Activated CD8-positive, alpha-beta memory T cell treated with anti-CD3 and anti-CD28 coated beads, Interleukin-2, amount 50 U/mL, for 48 hours (primary cell): Measurements from ENCODE around the gene ARVCF.

Source experiments
- DNase-seq: peaks from one replicate; pipeline ENCODE4 v3.0.0-alpha.2; 2020

The ARVCF gene

DNA sequence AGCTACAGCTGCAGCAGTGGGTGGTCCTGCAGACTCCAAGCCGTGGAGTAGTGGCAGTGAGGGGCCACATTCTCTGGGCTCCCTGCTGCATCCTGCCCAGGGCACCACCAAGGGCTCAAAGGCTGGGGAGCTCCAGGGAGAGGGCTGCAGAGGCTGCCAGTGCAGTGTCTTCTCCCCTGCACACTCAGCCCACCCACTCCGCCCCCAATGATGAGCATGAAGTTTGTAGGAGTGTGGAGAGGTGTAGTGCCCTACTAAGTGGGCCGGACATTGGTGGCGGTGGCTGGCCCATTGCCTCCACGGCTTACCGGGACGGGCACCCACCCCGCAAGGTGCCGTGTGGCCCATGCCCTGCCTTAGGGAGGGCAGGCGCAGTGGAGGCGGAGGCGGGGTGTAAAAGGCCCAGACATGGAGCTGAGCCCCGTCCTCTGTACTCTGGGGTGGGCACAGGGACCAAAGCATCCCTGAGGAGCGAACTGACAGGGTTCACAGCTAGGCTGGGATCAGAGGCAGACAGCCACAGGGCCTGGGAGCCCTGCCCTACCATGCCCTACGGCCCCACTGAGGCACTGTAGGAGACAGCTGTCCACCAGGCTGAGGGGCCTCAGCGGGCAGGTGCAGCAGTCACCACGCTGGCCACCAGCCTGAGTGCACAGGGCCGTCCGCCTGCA is 18.9 kb downstream of the ARVCF start:
- DNase-seq = no peak

GRCh38 chr22:19996694-19997384 is 19.8 kb downstream of the ARVCF start:
- no peak for DNase-seq

DNA sequence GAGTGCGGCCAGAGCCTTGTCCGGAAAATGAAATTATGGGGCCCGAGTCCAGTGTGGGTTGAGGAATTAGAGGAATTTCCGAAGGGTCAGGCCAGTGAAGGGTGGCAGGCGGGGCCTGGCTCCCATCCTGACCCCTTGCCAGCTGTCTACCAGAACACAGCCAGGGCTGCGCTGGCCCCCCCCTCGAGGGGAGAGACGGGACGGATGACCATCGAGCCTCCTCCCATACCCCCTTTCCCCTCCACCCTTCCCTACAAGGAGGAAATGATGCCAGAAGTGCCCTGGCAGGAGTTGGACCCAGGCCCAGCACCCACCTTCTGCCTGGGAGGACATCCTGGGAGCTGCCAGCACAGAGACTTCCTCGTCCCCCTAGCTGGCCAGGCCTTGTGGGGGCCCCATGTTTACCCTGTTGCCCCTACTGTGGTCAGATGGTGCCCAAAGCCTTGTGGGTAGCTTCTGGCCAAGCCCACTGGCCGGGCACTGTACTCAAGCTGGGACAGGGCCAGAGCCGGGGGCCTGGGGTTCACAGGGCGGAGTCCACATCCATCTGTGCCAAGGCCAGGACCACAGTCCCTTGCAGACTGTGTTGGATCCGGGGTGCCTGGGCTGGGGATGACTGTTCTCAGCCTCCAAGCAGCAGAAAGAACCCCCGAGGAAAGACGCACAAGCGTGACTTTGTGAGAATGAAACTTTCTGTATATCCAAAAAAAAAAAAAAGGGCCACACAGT is 20.8 kb downstream of the ARVCF start:
- no peak for DNase-seq

GRCh38 chr22:19994851-19995610 is 21.6 kb downstream of the ARVCF start:
- DNase-seq = no peak

DNA sequence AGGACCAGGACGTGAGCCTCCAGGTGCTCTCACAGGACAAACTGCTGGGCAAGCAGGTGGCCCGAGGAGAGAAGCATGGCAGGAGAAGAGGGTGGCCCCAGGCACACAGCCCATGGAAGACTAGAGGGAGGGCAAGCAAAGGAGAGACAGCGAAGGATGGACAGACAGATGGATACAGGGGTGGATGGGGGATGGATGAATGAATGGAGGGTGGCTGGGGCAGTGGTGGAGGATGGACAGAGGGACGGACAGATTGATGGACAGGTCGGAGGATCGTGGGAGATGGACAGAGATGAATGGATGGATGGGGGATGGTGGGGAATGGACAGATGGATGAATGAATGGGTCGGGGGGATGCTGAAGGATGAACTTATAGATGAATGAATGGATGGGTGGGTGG is 22.7 kb downstream of the ARVCF start:
- DNase-seq = no peak

DNA sequence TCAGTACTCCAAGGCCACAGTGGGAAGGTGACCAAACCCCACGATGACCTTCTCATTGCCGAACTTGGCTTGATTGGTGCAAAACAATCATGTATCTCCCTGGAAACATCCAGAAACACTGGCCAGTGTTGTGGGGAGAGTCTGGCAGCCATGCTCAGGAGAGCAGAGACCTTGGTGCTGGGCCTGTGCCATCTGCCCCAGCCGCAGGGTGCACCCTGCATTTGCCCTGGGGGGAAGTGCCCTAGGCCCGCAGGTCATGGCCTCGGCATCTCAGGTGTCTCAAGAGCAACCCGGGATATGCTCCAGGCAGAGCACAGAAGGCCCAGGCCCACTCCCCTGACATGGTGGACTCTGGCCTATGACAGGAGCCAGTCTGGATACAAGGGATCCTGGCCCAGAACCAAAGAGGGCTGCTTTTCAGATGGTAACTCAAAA is 23.7 kb downstream of the ARVCF start:
- DNase-seq = no peak

GRCh38 chr22:19992481-19992911 is 24.1 kb downstream of the ARVCF start:
- DNase-seq = no peak

GRCh38 chr22:19991645-19992451 is 24.8 kb downstream of the ARVCF start:
- no peak for DNase-seq

DNA sequence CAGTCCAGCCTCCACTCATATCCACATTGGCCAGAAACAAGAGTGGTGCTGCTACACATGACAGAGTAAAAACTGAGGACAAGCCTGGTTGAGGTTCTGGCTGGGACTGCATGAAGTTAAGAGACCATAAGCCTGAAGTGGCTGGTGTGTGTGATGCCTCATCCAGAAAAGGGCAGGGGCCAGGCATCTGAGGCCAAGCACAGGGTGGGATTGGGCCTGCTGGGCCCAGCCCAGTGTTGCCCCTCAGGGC is 25.3 kb downstream of the ARVCF start:
- no peak for DNase-seq

- DNase-seq = no peak
Measured at GRCh38 chr22:19990609-19991394, 25.8 kb downstream of the ARVCF start.

DNA sequence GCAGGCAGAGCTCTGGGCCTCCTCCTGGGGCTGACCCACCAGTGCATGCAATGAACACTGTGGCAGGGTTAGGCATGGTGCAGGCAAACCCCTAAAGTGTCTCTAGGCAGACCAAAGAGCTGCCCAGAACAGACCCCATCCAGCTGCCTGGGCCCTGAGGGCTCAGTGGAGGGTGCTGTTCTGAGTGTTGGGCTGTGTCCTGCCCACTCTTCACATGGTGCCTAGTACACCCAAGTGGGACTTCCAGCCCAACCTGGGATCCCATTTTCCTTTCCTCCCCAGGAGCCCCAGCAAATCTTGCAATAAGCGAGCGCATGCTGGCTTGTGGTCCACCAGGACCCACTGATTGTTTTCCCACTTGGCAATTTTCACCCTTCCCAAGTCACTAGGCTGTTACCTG is 26.4 kb downstream of the ARVCF start:
- DNase-seq = no peak

DNA sequence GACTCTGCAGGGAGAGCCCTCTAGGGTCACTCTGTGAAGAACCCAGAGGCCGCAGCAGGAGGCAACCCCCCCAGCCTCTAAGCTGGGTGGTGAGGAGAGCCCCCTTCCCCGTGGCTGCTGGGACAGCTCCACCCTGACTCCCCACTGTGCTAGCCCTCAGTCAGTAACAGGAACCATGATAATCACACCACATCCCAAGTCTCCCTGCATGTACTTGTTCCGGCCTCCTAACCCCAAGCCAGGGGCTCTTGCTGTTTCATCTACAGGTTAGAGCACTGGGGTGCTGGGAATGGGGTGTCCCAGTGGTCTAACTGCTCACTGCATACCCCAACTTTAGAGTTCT is 26.9 kb downstream of the ARVCF start:
- DNase-seq = no peak

DNA sequence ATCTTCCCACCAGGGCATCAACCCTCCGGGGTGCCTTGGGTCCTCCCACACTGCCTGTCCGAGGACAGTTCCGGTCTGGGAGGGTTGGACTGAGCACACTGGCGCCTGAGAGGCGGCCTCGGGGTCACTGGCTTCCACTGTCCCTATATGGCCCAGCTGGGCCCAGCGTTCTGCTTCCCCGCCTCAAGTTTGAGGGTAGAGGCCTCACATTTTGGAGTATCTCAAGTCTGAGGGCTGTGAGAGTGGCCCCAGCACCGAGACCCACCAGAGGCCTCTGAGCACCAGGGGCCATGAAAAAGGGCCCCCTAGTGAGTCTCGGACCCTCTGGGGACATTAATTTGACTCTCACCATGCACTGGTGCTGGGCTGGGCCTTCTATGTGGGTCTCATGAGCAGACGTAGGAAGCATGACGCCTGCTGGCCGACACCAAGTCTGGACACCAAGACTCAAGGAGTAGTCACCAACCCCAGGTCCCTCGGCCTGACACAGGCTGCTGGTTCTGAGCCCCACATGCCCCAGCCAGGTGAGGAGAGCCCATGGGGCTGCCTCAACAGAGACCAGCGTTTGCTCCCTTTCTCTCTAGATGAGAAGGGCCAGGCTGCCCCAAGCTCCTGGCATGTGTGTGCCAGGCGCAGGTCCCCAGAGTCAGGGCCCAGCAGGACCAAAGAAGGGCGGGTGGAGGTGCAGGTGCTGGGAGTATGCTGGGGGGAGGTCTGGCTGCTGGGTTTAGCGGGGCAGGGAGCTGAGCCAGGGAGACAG is 27.5 kb downstream of the ARVCF start:
- no peak for DNase-seq

- no peak for DNase-seq
Measured at GRCh38 chr22:19988331-19988808, 28.3 kb downstream of the ARVCF start.

DNA sequence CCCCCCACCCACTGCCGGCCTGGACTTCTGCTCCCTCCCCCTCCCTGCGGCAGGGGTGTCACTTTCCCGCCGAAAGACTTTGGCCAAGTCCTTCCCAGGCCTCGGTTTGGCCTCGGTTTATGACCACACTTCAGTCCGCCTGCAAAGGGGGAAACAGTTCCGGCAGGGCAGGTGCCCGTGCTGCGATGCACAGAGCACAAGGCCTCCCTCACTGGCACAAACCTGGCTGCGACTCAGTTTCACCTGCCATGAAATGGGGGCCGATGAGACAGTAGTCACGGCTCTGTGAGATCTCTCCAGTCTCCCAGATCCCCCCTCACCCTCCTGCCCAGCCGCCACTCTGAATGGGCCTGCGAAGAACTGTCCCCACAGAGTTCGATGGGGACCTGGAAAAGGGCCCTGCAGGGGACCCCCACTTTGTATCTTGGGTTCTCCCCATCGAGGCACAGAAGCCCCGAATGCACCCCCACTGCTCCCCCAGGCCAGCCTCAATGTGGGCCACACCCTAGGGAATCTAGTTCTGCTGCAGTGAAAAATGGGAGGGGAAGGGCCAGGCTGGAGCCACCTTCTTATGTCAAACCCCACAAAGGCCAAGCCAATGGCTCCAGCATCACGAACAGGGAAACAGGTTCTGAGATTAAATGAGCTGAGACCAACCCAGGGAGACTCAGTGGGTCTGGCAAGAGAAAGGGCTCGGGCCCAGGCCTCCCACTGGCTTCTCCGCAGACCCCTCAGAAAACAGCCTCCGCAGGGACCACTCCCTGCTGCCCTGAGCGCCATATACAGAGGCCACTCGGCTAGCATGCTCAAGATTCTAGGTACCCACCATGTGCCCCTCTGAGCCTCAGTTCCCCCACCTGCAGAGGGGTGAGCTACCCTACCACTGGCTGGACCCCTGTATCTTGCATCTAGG is 29.0 kb downstream of the ARVCF start:
- DNase-seq = no peak

GRCh38 chr22:19986410-19987341 is 29.9 kb downstream of the ARVCF start:
- peak; percentile 88 for DNase-seq

- DNase-seq = no peak
Measured at GRCh38 chr22:19986011-19986409, 30.6 kb downstream of the ARVCF start.
